Measurements from ENCODE around the gene VKORC1.

DNA sequence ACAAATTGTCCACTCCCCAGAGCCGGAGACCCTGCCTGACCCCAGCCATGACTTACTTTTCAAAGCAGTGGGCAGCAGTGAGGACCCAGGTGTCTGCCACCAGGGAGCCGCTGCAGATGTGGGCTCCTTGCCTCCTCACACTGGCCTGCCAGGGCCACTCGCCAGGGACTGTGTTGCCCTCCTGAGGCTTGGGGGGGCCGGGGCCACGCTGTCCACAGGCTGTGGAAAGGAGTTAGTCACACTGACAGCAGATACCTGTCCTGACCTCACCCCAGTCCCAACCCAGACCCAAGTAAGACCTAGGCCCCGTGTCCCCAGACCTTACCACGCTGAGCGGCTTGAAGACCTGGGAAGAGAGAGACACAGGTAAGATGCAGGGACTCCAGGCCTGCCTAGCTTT, 7.1 kb downstream of the VKORC1 start:
- TF ChIP-seq, protein P1, sequence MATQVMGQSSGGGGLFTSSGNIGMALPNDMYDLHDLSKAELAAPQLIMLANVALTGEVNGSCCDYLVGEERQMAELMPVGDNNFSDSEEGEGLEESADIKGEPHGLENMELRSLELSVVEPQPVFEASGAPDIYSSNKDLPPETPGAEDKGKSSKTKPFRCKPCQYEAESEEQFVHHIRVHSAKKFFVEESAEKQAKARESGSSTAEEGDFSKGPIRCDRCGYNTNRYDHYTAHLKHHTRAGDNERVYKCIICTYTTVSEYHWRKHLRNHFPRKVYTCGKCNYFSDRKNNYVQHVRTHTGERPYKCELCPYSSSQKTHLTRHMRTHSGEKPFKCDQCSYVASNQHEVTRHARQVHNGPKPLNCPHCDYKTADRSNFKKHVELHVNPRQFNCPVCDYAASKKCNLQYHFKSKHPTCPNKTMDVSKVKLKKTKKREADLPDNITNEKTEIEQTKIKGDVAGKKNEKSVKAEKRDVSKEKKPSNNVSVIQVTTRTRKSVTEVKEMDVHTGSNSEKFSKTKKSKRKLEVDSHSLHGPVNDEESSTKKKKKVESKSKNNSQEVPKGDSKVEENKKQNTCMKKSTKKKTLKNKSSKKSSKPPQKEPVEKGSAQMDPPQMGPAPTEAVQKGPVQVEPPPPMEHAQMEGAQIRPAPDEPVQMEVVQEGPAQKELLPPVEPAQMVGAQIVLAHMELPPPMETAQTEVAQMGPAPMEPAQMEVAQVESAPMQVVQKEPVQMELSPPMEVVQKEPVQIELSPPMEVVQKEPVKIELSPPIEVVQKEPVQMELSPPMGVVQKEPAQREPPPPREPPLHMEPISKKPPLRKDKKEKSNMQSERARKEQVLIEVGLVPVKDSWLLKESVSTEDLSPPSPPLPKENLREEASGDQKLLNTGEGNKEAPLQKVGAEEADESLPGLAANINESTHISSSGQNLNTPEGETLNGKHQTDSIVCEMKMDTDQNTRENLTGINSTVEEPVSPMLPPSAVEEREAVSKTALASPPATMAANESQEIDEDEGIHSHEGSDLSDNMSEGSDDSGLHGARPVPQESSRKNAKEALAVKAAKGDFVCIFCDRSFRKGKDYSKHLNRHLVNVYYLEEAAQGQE (IDR thresholded peaks at IDR 0.05; ENCODE audit: insufficient read depth in 1 of 2, low read depth in 2 of 2, low read length in 2 of 2) = no peak
- TF ChIP-seq POLR2AphosphoS5 (IDR thresholded peaks at IDR 0.05; ENCODE audit: low read depth, low read length) = no peak
- TF ChIP-seq TAF1 (IDR thresholded peaks at IDR 0.05; ENCODE audit: borderline replicate concordance, insufficient read depth, low read length) = no peak
- TF ChIP-seq SIN3A (IDR thresholded peaks at IDR 0.05; ENCODE audit: borderline replicate concordance, insufficient read depth, low read length) = no peak
- TF ChIP-seq FOXP2 (optimal IDR thresholded peaks at IDR 0.05; ENCODE audit: borderline replicate concordance, extremely low read depth, extremely low read length, insufficient read depth) = no peak
